Measurements from ENCODE around the gene GAS2.

GAS2 gene

DNA sequence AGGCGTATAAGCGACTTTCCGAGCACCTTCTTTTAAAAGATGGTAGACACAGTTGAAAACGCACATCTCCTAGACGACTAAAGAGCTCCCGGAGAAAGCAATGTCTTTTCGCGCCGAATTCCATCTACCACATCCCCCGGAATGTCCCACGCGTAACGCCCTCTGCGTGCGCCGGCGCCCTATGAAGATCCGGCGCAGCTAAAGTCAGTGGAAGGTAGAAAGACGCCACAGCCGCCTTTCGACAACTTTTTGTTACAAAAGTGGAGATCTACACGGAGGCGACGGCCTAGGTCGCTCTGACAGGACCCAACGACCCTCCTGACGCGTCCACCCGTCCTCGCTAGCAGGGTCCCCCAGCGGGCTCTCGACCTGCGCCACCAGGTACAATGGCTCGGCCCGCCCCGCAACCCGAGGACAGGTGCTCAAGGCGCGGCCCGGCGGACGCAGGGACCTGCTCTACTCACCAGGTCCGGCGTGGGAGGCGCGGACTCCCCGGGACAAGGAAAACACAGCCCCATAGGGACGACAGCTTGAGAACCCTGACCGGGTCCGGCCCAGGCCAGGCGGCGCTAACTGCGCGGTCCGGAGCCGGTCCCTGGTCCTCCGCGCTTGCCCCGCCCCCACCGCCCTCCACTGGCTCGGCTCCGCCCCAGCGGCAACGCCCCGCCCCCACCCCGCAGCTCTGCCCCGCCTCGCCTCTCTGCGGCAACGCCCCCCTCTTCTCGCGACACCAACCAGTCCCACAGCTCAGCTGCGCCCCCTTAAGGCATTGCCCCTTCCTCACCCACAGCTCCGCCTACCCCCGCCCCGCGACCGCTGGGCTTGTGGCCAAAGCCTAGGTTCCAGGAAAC lies 163.0 kb downstream of the GAS2 start, which contains the start of gene SVIP:
TSS of gene SVIP (minus strand) at position 571 of the 851 bp plus-strand sequence. CDS start at position 518, 53 bp downstream.
- peak; percentile 96 for DNase-seq (ENCODE audit: low read depth)
- TF ChIP-seq, protein P1, sequence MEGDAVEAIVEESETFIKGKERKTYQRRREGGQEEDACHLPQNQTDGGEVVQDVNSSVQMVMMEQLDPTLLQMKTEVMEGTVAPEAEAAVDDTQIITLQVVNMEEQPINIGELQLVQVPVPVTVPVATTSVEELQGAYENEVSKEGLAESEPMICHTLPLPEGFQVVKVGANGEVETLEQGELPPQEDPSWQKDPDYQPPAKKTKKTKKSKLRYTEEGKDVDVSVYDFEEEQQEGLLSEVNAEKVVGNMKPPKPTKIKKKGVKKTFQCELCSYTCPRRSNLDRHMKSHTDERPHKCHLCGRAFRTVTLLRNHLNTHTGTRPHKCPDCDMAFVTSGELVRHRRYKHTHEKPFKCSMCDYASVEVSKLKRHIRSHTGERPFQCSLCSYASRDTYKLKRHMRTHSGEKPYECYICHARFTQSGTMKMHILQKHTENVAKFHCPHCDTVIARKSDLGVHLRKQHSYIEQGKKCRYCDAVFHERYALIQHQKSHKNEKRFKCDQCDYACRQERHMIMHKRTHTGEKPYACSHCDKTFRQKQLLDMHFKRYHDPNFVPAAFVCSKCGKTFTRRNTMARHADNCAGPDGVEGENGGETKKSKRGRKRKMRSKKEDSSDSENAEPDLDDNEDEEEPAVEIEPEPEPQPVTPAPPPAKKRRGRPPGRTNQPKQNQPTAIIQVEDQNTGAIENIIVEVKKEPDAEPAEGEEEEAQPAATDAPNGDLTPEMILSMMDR (IDR thresholded peaks at IDR 0.05; ENCODE audit: insufficient read depth, low read depth, low read length, missing control alignments) = peak; percentile 83
- peak within 1 kb of the TSS; percentile 98 for H3K4me3 ChIP-seq (ENCODE audit: low read depth, low read length)

DNA sequence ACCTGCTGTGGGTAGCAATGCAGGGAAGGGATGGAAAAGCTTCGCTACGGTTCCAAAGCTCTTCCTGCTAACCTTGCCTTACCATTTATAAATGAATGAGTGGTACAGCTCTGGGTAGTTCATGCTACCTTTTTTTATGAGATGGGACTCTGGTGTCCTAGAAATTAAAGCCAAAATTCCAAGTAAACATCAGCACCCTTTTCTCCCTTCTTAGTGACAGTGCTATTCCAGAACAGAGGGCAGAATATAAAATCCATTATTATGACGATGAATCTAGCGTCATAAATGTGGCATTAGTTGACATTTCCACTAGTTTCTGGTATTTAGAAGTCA lies 163.6 kb downstream of the GAS2 start:
- peak overlapping the region; percentile 51 for H3K4me3 ChIP-seq (ENCODE audit: low read depth, low read length)
- no peak for DNase-seq (ENCODE audit: low read depth)

DNA sequence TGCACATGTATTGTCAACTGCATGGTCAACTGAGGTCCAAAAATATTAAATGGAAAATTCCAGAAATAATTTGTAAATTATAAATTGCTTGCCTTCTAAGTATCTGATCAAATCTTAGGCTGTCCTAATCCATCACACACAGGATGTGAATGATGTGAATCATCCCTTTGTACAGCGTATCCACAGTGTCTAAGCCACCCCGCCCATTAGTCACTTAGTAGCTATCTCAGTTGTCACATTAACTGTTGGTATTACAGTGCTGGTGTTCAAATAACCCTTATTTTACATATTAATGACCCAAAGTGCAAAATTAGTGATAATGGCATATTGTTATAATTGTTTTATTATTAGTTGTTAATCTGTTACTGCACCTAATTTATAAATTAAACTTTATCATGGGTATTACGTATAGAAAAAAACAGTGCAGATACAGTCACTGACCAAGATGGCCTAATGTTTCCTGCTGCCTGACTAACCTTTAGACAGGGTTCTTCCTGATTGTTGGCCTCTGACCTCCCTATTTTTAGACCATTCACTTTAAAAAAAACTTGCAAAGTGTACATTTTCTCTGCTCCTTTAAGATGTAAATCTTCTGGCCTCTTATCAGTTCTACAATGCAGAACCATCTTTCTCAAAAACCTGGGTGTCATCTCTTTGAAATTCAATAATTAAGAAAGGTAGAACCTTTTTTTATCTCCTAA lies 166.1 kb downstream of the GAS2 start:
- TF ChIP-seq, protein P1 (IDR thresholded peaks at IDR 0.05; ENCODE audit: insufficient read depth, low read depth, low read length, missing control alignments) = no peak
- H3K4me3 ChIP-seq (ENCODE audit: low read depth, low read length) = no peak overlapping the region
- DNase-seq (ENCODE audit: low read depth) = no peak

More for the DNA sequence above, 163.6 kb downstream of the GAS2 start:
- TF ChIP-seq, protein P1 (IDR thresholded peaks at IDR 0.05; ENCODE audit: insufficient read depth, low read depth, low read length, missing control alignments) = no peak

DNA sequence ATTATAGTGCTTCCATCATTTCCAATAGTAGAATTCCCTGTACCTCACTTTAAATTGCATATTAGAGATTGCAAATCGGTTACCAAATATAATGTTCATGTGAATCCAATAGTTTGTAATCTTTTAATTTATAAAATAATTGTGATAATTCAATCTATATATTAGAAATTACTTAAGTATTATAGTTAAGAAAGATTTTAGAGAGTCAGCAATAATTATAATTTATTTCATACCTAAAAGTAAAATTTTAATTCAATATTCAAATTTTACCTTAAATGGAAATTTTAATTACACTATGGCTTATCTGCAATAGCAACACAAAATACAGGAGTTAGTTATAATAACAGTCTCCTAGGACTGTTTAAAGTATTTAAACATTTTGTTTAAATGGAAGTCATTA lies 180.3 kb downstream of the GAS2 start:
- TF ChIP-seq, protein P1 (IDR thresholded peaks at IDR 0.05; ENCODE audit: insufficient read depth, low read depth, low read length, missing control alignments) = no peak
- no peak overlapping the region for H3K4me3 ChIP-seq (ENCODE audit: low read depth, low read length)
- no peak for DNase-seq (ENCODE audit: low read depth)

DNA sequence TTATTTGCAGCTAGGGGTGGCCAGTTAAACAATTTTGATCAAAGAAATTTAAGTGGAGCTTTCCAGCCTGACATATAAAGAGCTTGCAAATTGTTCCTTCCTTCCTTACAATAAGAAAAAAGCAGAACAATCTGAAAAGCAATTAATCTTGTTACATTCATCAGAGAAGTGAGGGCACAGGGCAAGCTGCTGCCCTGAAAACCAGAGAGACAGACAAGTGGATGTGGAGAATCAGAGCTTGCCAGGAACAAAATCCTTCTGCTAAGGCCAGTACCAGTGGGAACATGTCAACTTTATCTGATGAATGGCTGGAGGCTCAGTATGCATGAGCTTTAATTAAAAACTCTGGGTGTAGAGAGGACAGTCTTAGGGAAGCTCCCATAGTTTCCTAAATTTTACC lies 185.1 kb downstream of the GAS2 start:
- no peak for DNase-seq (ENCODE audit: low read depth)
- H3K4me3 ChIP-seq (ENCODE audit: low read depth, low read length) = no peak overlapping the region
- TF ChIP-seq, protein P1 (IDR thresholded peaks at IDR 0.05; ENCODE audit: insufficient read depth, low read depth, low read length, missing control alignments) = no peak

DNA sequence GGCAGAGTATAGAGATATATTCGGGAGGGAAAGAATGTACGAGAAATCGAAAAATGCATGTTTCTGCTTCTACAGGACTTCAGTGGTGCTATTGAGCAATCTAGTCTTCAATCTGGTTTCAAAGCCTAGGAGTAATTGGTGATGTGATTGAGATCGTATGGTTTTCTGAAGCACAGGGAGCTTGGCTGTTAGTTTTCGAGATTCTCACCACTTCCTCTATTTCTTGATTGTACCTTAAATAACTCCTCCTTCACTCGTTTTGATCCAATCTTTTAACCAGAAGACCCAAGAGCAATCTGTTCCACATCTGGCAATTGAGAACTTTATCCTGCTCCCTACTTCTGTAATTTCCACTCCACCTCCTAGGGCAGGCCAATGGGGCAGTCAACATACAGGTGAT lies 193.3 kb downstream of the GAS2 start:
- TF ChIP-seq, protein P1 (IDR thresholded peaks at IDR 0.05; ENCODE audit: insufficient read depth, low read depth, low read length, missing control alignments) = no peak
- DNase-seq (ENCODE audit: low read depth) = no peak
- H3K4me3 ChIP-seq (ENCODE audit: low read depth, low read length) = no peak overlapping the region
